GM18505 (cell line): Measurements from ENCODE around the gene GARS1.
"Not testable (repeated sequence)": the region's sequence is repeated elsewhere in the genome, so short reads cannot be mapped to it uniquely, and the experiment has no call there.

Experiments
- ATAC-seq: cut with Tn5 transposase; IDR thresholded peaks from one replicate; pipeline ENCODE4 v1.9.1; 2021; ENCODE audit not compliant: unreplicated experiment
- POLR2A ChIP-seq: IDR thresholded peaks from 4 replicates; pipeline ENCODE4 v1.6.1; 2011; ENCODE audit warnings: borderline replicate concordance; ENCODE audit not compliant: insufficient read depth, insufficient read length; ENCODE audit errors: extremely low read depth

GARS1 gene

DNA sequence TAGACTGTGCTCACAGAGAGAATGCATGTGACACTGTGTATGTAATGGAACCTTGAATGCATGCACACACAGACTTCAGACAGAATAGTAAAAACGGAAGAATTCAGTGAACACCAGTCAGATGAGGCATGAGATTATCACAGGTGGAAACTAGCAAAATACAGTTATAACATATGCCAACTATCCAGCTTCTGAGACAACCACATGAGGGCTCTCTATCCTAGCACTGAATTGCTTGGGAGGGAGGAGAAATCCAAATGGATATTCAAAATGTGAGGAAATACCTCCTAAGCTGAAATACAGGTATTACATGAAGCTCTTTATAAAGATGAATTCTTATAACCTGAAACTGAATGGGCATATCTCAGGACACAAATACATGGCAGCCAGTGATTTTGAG lies 30.6 kb downstream of the GARS1 start:
- no peak for ATAC-seq
- TF ChIP-seq POLR2A, result no peak

DNA sequence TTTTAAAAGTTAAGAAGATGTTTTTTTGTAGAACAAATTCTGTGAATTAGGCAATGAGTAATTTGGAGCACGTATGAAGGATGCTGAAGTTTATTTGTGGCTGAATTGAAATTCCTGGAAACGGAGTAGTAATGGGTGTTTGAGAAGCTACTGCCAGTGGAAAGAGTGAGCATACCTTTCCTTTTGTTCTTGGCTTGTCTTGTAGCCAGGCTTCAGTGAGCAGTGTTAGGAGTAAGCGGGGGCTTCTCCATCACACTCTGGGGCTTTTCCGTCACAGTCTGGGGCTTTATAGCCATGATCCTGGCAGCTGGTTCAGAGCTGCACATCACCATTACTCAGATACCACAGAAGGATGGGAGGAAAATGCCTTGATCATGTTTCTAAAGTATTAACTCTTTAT lies 32.3 kb downstream of the GARS1 start:
- TF ChIP-seq POLR2A, result no peak
- no peak for ATAC-seq

DNA sequence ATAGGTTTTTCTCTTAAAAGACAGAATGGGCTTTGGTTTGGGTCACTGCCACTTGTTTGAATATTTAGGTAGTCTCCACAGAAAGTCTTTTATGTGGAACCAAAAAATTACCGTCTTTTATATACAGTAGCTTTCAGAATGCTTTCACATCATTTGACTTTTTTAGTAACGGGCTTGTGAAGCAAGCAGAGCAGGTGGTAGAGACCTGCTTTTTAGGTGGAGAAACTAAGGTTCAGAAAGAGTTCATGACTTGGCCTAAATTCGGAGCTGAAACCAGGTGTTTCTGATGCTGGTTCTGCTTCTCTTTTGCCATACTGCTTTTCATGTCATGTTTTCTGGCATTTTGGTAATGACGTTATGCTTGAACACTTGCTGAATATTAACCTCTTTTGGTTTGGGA lies 36.3 kb downstream of the GARS1 start:
- no peak for ATAC-seq
- TF ChIP-seq POLR2A, result no peak

- TF ChIP-seq POLR2A, result no peak
These were observed 38.5 kb downstream of the GARS1 start for GRCh38 chr7:30633223-30633622.

GRCh38 chr7:30634193-30634626 lies 39.5 kb downstream of the GARS1 start:
- no peak for ATAC-seq
- no peak for TF ChIP-seq POLR2A

More at GRCh38 chr7:30633223-30633622, 38.5 kb downstream of the GARS1 start:
- ATAC-seq, result no peak

DNA sequence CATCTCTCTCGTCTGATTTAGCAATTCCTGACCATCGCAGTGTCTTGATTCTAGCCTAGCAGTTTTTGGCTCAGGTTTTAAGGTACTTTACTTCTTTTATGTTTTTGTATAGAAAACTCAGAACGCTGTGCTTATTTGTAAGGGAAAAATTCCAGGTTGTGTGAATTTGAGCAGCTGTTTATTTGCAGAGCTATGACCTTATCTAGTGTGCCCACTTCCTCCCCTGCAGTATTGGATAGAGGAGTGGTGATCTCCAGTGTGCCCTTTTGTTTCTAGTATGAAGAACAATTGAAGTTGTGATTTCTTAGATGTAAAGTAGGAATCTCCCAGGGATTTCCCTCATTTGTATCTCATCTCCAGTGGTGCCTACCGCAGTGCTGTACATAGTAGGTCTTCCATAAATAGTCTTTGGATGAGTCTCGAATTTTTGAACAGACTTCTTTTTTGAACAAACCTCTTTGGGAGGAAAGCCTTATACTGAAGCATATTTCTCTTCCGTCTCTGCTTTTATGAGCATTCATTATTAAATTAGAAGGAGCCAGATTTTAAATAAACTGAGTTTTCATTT lies 40.0 kb downstream of the GARS1 start:
- no peak for ATAC-seq
- no peak for TF ChIP-seq POLR2A

GRCh38 chr7:30635798-30636197 lies 41.1 kb downstream of the GARS1 start:
- TF ChIP-seq POLR2A, result no peak
- ATAC-seq, result no peak

DNA sequence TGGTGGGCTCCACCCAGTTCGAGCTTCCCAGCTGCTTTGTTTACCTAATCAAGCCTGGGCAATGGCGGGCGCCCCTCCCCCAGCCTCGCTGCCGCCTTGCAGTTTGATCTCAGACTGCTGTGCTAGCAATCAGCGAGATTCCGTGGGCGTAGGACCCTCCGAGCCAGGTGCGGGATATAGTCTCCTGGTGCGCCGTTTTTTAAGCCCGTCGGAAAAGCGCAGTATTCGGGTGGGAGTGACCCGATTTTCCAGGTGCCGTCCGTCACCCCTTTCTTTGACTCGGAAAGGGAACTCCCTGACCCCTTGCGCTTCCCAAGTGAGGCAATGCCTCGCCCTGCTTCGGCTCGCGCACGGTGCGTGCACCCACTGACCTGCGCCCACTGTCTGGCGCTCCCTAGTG lies 47.6 kb downstream of the GARS1 start:
- not testable (repeated sequence) for ATAC-seq

DNA sequence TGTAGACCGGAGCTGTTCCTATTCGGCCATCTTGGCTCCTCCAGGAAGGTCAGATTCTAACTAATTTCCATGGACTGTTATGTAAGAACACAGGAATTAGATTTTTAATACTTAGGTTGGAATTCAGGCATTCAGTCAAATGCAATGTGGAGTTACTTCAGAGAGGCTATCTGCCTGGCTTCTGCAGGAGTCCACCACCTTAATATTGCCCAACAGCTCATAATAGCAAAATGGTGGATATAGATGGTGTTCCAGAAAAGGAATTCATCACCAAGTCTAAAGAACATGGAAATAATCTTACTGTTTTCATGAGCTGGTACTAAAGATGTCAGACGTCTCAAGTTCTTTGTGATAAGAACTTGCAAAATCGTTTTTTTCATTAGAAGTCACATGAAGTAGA lies 48.1 kb downstream of the GARS1 start:
- TF ChIP-seq POLR2A, result no peak
- ATAC-seq, result no peak

GRCh38 chr7:30644286-30644955 lies 49.7 kb downstream of the GARS1 start:
- no peak for ATAC-seq
- no peak for TF ChIP-seq POLR2A

DNA sequence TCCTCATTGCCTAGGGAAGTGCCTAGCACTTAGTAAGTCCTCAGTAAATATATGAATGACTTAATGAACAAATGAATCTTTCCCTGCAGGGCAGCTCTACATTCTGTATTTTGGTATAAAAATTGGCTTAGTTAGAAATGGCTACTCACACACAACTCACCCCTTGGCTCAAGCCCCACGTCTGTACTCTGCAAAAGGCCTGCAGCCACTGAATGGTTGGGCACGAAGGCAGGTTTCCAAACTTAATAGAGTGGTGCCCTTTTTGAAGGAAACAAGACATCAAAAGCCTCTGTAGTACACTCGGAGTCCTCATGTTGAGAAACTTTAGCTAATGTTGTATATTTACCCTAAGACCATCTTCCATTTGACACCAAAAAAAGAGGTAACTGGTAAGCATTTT lies 51.0 kb downstream of the GARS1 start:
- no peak for ATAC-seq

GRCh38 chr7:30646154-30646553 lies 51.5 kb downstream of the GARS1 start:
- no peak for ATAC-seq
- TF ChIP-seq POLR2A, result no peak

More for the DNA sequence above, 51.0 kb downstream of the GARS1 start:
- no peak for TF ChIP-seq POLR2A

- no peak for TF ChIP-seq POLR2A
- no peak for ATAC-seq
These were observed 53.1 kb downstream of the GARS1 start for GRCh38 chr7:30647589-30648364.
